HCT116 (cell line): ENCODE results near the gene TMEFF2.
"Not testable (repeated sequence)": the region's sequence is repeated elsewhere in the genome, so short reads cannot be mapped to it uniquely, and the experiment has no call there.

Experiments
- CBX3 ChIP-seq: IDR thresholded peaks from 2 replicates; pipeline ENCODE4 v1.6.1; 2012; ENCODE audit warnings: low read depth
- CTCF ChIP-seq, 3 experiments: fragments of 200-600 bp in 1 of 3; sonication (generic) in 1 of 3; IDR thresholded peaks in 2 of 3; conservative IDR thresholded peaks in 1 of 3; 2 replicates each; pipeline ENCODE4 v1.5.1; 2012 to 2017; ENCODE audit warnings: low read depth in 2 of 3, low read length in 2 of 3, antibody characterized with exemption in 1 of 3, borderline replicate concordance in 1 of 3, control low read depth in 1 of 3, mild to moderate bottlenecking in 1 of 3, mixed read lengths in 1 of 3, mixed run types in 1 of 3, moderate library complexity in 1 of 3; ENCODE audit not compliant: insufficient read depth in 1 of 3
- EGR1 ChIP-seq: IDR thresholded peaks from 2 replicates; pipeline ENCODE4 v1.6.1; 2012; ENCODE audit warnings: low read depth
- EZH2 ChIP-seq: fragments of 200-600 bp; sonication (generic); IDR thresholded peaks from 2 replicates; pipeline ENCODE4 v1.6.1; 2017; ENCODE audit warnings: antibody characterized with exemption, mixed run types
- EZH2phosphoT487 ChIP-seq: fragments of 200-600 bp; IDR thresholded peaks from 2 replicates; pipeline ENCODE4 v1.6.1; 2018; ENCODE audit warnings: antibody characterized with exemption, borderline replicate concordance
- JUND ChIP-seq: IDR thresholded peaks from 2 replicates; pipeline ENCODE4 v1.6.1; 2012
- POLR2A ChIP-seq: IDR thresholded peaks from 2 replicates; pipeline ENCODE4 v1.7.0; 2011; ENCODE audit warnings: borderline replicate concordance; ENCODE audit not compliant: insufficient read depth, insufficient read length; ENCODE audit errors: extremely low read depth
- POLR2AphosphoS5 ChIP-seq: IDR thresholded peaks from 2 replicates; pipeline ENCODE4 v1.6.1; 2011; ENCODE audit warnings: mild to moderate bottlenecking, low read depth, low read length, moderate library complexity
- SP1 ChIP-seq: IDR thresholded peaks from 2 replicates; pipeline ENCODE4 v1.6.1; 2012; ENCODE audit warnings: low read depth
- TCF7L2 ChIP-seq: IDR thresholded peaks from 2 replicates; pipeline ENCODE4 v1.7.0; 2011; ENCODE audit warnings: borderline replicate concordance, inconsistent platforms; ENCODE audit not compliant: insufficient read depth, insufficient read length; ENCODE audit errors: extremely low read depth
- YY1 ChIP-seq: IDR thresholded peaks from 2 replicates; pipeline ENCODE4 v1.6.1; 2011; ENCODE audit warnings: low read length, low read depth, moderate library complexity, mild to moderate bottlenecking; ENCODE audit not compliant: insufficient replicate concordance; ENCODE audit errors: extremely low read depth
- ZBTB33 ChIP-seq: IDR thresholded peaks from 2 replicates; pipeline ENCODE4 v1.6.1; 2011; ENCODE audit warnings: mild to moderate bottlenecking, low read length, moderate library complexity; ENCODE audit not compliant: insufficient replicate concordance; ENCODE audit errors: extremely low read depth
- ZNF274 ChIP-seq: fragments of 200-500 bp; sonication (Bioruptor generic); IDR thresholded peaks from 2 replicates; pipeline ENCODE4 v1.6.1; 2014; ENCODE audit warnings: mild to moderate bottlenecking, low read depth, low read length, inconsistent platforms

GRCh38 chr2:192132604-192133003 is 62.1 kb downstream of the TMEFF2 start:
- TF ChIP-seq CTCF (IDR thresholded peaks at IDR 0.05 in 2 of 3, conservative IDR thresholded peaks at IDR 0.05 in 1 of 3; ENCODE audit: borderline replicate concordance in 1 of 3, insufficient read depth in 1 of 3, low read depth in 2 of 3, low read length in 2 of 3); EZH2; EZH2phosphoT487; JUND; TCF7L2; POLR2AphosphoS5; ZNF274; SP1; ZBTB33; YY1; POLR2A; CBX3; EGR1: not testable (repeated sequence)
